Suprapubic skin (tissue), 3 donors: ENCODE results near the gene ZNF507.

Source experiments
- EP300 ChIP-seq: sonication (generic); formaldehyde crosslinking; IDR thresholded peaks from one replicate; pipeline ENCODE4 v1.6.1; 2017; ENCODE audit warnings: antibody characterized with exemption
- POLR2A ChIP-seq, 2 donors: fragments of 450-650 bp; IDR thresholded peaks; one replicate each; pipeline ENCODE4 v1.6.1; 2017; ENCODE audit warnings: antibody characterized with exemption in 2 of 2, mild to moderate bottlenecking in 2 of 2, moderate library complexity in 2 of 2
- TF ChIP-seq, protein P1 (sequence below), 2 donors: fragments of 200-600 bp in 1 of 2; fragments of 450-650 bp in 1 of 2; sonication (generic) in 1 of 2; IDR thresholded peaks; one replicate each; pipeline ENCODE4 v1.5.1; 2016 to 2019; ENCODE audit warnings: antibody characterized with exemption in 2 of 2, mild to moderate bottlenecking in 1 of 2, moderate library complexity in 1 of 2

DNA sequence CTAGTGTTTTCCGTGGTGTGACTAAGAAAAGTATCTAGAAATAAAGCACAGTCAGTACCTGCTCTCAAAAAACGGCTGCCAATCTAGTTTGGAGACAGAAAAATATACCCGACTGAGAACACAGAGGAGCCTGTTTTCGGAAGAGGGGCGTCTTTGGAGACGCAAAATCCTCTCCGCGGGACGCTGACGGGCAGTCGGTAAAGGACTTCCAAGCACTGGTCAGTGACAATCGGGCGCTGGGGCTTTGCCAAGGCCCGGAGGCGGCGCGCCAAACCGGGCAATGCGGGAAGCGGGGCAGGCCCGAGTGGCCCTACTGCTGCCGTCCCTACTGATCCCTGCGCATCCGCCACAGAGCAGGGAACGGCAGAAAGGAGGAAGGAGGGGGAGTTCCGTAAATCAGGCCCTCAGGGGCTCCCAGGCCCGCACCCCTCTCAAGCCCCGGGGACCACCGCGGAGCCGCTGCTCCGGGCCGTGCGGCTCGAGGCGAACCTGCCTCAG, 59.6 kb downstream of the ZNF507 start:
- TF ChIP-seq, protein P1, sequence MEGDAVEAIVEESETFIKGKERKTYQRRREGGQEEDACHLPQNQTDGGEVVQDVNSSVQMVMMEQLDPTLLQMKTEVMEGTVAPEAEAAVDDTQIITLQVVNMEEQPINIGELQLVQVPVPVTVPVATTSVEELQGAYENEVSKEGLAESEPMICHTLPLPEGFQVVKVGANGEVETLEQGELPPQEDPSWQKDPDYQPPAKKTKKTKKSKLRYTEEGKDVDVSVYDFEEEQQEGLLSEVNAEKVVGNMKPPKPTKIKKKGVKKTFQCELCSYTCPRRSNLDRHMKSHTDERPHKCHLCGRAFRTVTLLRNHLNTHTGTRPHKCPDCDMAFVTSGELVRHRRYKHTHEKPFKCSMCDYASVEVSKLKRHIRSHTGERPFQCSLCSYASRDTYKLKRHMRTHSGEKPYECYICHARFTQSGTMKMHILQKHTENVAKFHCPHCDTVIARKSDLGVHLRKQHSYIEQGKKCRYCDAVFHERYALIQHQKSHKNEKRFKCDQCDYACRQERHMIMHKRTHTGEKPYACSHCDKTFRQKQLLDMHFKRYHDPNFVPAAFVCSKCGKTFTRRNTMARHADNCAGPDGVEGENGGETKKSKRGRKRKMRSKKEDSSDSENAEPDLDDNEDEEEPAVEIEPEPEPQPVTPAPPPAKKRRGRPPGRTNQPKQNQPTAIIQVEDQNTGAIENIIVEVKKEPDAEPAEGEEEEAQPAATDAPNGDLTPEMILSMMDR (IDR thresholded peaks at IDR 0.05) = no peak
- TF ChIP-seq POLR2A (IDR thresholded peaks at IDR 0.05) (no peak), EP300 (no peak)
